GM18505 (cell line): Measurements from ENCODE around the gene USP25.
"Not testable (repeated sequence)": the region's sequence is repeated elsewhere in the genome, so short reads cannot be mapped to it uniquely, and the experiment has no call there.

Experiments
- ATAC-seq: cut with Tn5 transposase; IDR thresholded peaks from one replicate; pipeline ENCODE4 v1.9.1; 2021; ENCODE audit not compliant: unreplicated experiment
- POLR2A ChIP-seq: IDR thresholded peaks from 4 replicates; pipeline ENCODE4 v1.6.1; 2011; ENCODE audit warnings: borderline replicate concordance; ENCODE audit not compliant: insufficient read depth, insufficient read length; ENCODE audit errors: extremely low read depth

USP25 gene

DNA sequence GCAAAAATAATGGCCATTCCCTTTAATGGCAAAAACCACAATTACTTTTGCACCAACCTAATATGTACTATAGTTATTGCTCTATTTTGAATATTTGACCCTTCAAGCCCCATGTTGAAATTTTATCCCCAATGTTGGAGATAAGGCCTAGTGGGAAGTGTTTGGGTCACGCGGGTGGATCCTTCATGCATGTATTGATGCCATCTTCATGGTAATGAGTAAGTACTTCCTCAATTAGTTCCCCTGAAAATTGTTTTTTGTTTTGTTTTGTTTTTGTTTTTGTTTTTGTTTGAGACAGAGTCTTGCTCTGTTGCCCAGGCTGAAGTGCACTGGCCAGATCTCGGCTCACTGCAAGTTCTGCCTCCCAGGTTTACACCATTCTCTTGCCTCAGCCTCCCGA is 9.8 kb upstream of the USP25 start:
- TF ChIP-seq POLR2A: no peak
- no peak for ATAC-seq

DNA sequence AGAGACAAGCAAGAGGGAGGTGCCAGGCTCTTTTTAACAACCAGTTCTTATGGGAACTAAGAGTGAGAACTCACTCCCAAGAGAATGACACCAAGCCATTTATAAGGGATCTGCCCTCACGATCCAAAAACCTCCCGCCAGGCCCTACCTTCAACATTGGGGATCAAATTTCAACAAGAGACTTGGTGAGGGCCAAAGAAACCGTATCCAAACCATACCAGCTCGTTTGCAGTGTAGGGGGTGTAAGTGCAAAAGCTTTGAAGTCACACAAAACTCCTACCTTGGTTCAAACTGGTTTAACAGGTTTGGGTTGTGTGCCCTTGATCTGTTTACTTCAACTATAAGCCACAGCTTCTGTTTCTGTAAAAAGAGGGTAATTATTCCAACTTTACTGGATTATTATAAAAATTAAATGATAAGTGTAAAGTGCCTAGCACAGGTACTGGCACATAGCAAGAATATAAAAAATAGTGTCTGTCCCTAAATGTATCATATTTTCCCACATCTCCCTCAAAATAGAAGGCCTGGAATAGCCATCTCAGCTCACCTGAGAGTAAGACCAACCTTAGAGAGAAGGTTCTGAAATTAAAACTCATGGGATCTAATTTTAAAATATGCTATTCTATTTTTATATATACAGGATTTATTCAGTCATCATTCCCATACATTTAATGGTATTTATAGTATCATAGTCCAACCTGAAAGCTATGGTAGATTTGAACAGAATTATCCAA is 7.0 kb upstream of the USP25 start:
- no peak for TF ChIP-seq POLR2A
- ATAC-seq: no peak

DNA sequence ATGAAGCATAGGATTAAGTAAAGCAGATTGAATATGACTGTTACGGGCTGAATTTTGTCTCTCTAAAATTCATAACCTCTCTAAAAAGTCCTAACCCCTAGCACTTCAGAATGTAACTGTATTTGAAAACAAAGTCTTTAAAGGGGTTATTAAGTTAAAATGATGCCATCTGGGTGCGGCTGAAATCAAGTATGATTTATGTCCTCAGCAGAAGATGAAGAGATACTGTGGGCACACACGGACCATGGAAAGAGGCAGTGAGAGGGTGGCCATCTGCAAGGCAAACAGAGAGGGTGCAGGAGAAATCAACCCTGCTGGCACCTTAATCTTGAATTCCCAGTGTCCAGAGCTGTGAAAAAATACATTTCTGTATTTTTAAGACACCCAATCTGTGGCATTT is 3.8 kb upstream of the USP25 start:
- no peak for TF ChIP-seq POLR2A
- ATAC-seq: no peak

DNA sequence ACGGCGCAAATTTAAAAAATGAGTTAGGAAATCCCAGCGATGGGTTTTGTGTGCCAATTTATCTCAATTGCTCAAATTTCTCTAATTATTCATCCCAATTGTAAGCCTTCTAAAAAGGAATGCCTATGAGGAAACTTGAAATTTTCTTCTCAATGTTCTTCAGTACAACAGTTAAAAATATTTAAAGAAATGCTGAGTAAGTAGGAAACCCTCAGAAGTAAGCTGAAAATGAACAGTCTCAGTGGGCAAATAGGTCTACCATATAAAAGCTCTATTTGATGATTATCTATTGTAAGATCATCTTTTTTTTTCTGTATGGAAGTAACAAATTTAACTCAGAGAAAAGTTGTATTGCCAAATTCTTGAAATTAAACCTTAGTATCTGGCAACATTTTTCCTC is 1.7 kb upstream of the USP25 start:
- TF ChIP-seq POLR2A: no peak
- ATAC-seq: no peak

DNA sequence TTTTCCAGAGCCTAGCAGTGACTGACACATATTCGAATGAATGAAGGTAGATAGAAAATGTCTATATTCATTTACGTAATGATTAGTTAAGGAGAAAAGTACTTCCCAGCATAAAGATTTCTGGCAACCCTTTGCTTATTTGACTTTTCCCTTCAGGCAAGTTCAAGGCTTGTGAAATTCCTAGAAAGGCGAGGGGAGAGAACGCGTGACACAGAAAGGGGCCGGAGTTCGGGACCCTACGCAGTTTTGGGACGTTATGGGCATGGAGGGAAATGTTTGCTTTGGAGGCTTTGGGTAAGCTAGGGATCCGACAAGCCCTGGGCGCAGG is 472 bp upstream of the USP25 start:
- no peak for TF ChIP-seq POLR2A
- no peak for ATAC-seq

DNA sequence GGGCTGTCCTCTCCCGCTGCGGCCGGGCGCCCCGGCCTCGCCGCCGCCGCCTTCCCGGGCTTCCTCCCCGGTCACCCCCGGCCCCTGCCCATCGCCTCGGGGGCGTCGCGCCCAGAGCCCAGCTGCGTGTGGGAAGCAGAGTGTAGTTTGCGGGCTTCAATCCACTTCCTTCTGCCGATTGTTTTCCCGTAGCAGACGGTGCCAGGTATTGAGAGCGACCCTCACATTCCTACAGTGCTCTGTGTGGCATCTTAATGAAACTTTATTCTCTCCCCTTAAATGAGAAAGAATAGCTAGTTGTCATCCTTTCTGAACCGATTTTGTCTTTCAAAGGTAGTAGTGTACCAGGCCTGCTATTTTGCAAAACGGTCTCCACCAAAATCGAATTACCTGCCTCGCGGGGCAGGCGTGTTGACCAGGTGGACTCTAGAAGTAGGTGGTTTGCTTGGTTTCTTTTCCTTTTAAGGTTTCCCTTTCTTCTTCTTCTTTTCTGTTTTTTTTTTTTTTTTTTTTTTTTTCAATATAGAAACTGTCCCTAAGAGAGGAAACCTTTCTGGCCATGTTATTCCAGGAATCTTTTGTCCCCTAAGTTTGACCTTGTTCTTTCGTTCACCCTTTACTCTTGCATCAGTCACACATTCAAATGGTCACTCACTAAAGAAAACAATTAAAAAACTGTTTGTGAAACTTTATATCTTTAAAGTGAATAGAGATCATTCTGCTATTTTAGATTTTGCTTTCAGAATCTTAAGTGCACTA is 881 bp downstream of the USP25 start:
- no peak for TF ChIP-seq POLR2A
- no peak for ATAC-seq

DNA sequence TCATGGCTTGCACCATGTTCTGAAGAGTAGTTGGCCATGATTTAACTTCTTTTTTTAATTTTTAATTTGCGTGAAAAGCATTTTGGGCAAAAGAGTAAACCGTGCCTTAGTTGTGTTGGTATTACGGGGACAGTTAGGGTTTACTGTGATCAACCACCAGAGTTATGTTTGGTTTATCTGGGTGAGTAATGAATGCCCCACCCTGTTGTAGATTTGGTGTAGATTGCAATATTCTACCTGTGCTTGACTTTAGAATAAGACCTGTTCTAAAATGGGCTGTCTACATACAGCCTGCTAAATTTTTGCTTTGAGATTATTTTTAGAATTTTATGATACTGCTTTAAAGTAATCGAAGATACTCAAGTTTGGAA is 1.4 kb downstream of the USP25 start:
- TF ChIP-seq POLR2A: no peak
- no peak for ATAC-seq

DNA sequence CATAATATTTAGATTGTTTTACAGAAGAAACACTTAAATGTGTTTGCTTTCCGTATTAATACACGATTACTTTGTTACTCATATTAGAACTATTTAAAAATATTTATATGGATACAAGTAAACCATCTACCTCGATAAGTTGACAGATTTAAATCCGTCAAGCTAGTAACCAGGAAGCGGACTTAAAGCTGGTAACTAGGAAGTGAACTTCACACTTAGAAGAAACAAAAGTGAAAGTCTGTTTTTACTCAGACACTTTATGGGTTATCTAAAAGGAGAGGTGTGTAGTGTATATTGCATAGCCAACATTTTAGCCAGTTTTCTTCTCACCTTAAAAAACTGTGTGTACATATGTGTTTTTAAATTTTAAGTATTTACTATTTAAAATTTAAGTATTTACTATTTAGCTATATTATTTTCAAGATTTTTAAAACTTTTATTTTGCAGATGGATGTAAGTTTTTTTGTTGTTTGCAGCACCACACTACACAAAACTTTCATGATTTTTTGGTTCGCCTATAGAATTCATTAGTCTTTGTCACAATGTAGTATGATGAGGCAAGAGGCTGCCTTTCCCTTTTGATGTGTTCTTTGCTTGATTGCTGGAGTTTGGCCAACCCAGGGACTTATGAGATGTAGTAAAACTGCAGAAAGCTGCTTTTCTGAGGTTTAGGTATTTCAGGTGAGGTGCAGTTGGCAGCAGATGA is 2.7 kb downstream of the USP25 start:
- no peak for TF ChIP-seq POLR2A
- ATAC-seq: peak; percentile 47

DNA sequence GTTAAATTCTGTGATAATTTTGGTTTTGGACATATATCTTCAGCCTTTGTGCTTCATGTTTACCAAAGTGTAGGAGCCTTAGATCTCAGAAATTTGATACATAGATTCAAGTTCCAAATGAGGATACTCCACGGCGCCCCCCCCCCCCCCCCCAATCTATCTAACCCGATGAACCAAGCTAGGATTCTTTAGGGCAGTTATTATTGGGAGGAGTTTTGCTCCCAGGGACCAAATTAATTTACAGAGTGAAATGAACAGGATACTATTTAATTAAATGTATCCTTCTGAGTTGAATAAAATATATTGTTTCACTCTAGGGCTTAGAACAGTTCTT is 3.2 kb downstream of the USP25 start:
- no peak for ATAC-seq
- no peak for TF ChIP-seq POLR2A

DNA sequence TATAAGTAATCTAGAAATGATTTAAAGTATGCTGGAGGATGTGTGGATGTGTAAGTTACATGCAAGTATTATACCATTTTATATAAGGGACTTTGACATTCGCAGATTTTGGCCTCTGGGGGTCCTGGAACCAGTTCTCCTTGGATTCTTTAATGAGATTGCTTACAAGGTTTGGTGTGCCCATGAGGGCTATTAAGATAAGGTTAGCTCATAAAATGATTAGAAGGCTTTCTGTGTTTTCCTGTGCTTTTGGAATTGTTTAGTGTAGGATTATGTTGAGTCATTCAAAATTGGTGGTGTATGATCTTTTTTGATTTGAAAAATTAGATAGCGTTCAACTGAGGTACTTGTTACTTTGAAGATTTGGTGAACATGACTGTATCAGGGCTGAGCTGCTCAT is 5.6 kb downstream of the USP25 start:
- no peak for ATAC-seq
- no peak for TF ChIP-seq POLR2A

DNA sequence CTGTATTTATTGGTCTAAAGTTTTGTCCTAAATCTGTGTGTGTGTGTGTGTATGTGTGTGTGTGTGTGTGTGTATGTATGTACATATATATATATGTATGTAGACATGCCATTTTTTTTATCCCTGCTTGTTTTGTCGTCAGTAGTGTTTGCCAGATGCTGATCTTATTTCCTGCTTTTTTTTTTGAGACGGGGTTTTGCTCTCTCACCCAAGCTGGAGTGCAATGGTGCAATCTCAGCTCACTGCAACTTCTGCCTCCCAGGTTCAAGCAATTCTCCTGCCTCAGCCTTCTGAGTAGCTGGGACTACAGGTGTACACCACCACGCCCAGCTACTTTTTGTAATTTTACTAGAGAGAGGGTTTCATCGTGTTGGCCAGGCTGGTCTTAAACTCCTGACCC is 6.1 kb downstream of the USP25 start:
- ATAC-seq: not testable (repeated sequence)

DNA sequence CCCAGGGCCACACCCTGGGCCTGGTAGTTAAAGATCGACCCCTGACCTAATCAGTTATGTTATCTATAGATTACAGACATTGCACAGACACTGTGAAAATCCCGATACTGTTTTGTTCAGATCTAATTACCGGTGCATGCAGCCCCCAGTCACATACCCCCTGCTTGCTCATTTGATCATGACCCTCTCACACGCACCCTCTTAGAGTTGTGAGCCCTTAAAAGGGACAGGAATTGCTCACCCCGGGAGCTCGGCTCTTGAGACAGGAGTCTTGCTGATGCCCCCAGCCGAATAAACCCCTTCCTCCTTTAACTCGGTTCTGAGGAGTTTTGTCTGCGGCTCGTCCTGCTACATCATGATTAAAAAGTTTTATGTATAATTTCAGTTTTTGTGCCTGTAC is 9.0 kb downstream of the USP25 start:
- not testable (repeated sequence) for ATAC-seq

DNA sequence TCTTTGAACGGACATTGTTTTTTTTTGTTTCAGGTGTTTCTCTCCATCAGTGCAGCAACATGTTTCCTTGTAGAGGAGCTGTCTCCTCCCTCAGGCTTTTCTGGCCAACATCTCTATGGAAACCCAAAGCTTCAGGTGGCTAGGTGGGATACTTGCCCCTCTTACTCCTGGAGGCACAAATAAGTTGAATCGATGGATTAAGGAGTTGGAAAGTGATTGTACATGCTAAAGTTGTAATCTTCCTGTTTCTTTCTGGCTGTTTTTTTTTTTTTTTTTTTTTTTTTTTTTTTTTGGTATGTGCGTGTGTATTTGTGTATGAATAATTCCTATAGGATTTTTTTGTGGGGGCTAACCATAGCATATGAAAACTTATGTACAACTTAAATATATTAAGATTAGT is 10.6 kb downstream of the USP25 start:
- TF ChIP-seq POLR2A: no peak
- ATAC-seq: no peak

DNA sequence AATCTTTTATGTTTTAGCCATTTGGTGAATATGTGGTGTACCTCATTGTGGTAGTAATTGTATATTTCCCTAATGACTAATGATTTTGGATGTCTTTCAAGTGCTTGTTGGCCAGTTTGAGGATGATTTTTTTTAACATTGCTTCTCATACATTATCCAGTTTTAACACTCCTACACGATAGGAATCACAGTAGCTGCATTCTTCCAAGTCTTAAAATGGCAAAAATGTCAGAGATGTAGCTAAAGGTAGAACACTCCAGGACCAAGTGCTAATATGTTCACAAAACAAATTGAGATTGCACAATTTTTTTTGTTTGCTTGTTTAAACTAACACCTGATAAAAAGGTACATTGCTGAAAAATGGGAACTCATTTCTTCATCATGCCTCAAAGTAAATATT is 11.7 kb downstream of the USP25 start:
- no peak for ATAC-seq
- no peak for TF ChIP-seq POLR2A

DNA sequence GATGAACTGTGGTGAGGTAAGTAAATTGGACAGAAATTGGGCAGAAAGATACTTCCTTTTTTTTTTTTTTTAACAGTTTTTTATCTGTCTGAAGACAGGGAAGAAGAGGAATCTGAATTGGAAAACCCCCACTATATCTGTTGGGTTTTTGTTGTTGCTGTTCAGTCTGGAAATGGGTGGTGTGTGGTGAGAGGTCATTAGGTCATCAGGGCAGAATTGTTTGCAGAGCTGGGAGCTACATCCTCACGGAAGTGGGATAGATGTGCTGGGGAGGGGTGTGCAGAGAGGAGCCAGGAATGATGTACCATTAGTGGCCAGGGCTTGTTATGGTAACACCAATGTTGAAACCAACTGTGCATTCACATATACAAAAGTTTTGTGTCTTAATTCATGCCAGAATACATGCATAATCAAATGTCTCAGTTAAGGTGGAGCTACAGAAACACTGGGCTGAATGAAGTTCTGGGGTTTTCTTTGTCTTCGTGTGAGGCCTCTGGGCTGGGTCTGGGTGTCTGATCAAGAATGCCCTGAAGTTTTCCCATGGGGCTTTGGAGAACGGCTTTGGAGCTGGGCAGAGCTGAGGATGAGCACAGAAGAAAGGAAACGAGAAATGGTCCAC is 12.4 kb downstream of the USP25 start:
- no peak for ATAC-seq
- no peak for TF ChIP-seq POLR2A

DNA sequence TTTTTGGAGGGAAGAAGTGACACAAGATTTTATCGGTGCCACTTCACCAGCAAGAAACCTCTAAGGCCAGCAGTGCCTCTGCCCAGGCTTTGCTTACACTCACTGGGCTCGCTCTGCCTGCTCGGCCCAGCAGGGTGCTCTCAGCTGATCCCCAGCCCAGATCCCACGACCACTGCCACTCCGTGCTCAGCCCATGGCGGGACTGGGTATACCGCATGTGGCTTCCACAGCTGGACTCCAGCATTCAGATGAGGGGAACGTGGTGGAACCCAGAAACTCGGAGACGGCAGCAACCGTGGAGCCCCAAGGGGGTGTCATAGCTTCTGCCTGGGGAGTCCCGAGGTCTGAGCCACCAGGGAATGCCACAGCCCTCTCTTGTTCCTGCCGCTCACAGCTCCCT is 12.9 kb downstream of the USP25 start:
- TF ChIP-seq POLR2A: no peak
- no peak for ATAC-seq
